Heart right ventricle (tissue), 16 donors: Measurements from ENCODE around the gene GALNTL6. TPM values are rescaled to one million over a fixed set of nuclear protein-coding genes. Genes with fewer than 3 reads are reported as not detected.

Experiments
- ATAC-seq, 8 donors: fragments of 200-7000 bp; cut with Tn5 transposase; one replicate each; pipeline ENCODE4 v1.9.1; 2020; ENCODE audit warnings: mild to moderate bottlenecking in 8 of 8, moderate library complexity in 8 of 8, moderate number of reproducible peaks in 1 of 8
- DNase-seq, 2 donors: peaks; one replicate each; pipeline ENCODE4 v3.0.0-alpha.2; 2020
- H3K27ac ChIP-seq, 10 donors: fragments of 200-600 bp; sonication (generic) in 2 of 10; one replicate each; pipeline versions ENCODE4 v1.5.0 to v1.8.0; 2020 to 2022; ENCODE audit warnings: mild to moderate bottlenecking in 3 of 10
- H3K27me3 ChIP-seq, 7 donors: fragments of 200-600 bp; one replicate each; pipeline ENCODE4 v1.8.0; 2021 to 2022; ENCODE audit warnings: mild to moderate bottlenecking in 2 of 7
- H3K36me3 ChIP-seq, 9 donors: fragments of 200-600 bp; sonication (generic) in 1 of 9; one replicate each; pipeline versions ENCODE4 v1.5.0 to v1.8.0; 2020 to 2022; ENCODE audit warnings: mild to moderate bottlenecking in 2 of 9
- H3K4me1 ChIP-seq, 9 donors: fragments of 200-600 bp; sonication (generic) in 1 of 9; one replicate each; pipeline versions ENCODE4 v1.5.0 to v1.8.0; 2020 to 2022; ENCODE audit warnings: mild to moderate bottlenecking in 4 of 9
- H3K4me3 ChIP-seq, 10 donors: fragments of 200-600 bp; sonication (generic) in 2 of 10; one replicate each; pipeline versions ENCODE4 v1.5.0 to v1.8.0; 2020 to 2022; ENCODE audit warnings: mild to moderate bottlenecking in 7 of 10, moderate library complexity in 2 of 10
- H3K9me3 ChIP-seq, 11 donors: fragments of 200-600 bp in 10 of 11; sonication (generic) in 2 of 11; one replicate each; pipeline versions ENCODE4 v1.5.0 to v1.8.0; 2013 to 2022; ENCODE audit warnings: mild to moderate bottlenecking in 2 of 11, control low read depth in 1 of 11, moderate library complexity in 1 of 11
- CTCF ChIP-seq, 9 donors: fragments of 200-600 bp; sonication (generic) in 2 of 9; IDR thresholded peaks; one replicate each; pipeline versions ENCODE4 v1.5.0 to v1.8.0; 2021 to 2022; ENCODE audit warnings: antibody characterized with exemption in 9 of 9, mild to moderate bottlenecking in 5 of 9, moderate library complexity in 1 of 9
- WGBS, 2 donors: extraction: QIAGEN DNeasy Blood & Tissue Kit; methylation state at CpG; one replicate each; pipeline ENCODE4 v1.1.7; 2013; ENCODE audit warnings: inconsistent platforms in 1 of 2; 5-methylcytosine and 5-hydroxymethylcytosine counted together
- intact Hi-C, 10 donors: fragments of 100-400 bp; cut with DNase I; formaldehyde crosslinking; loops; one replicate each; pipeline versions ENCODE4 v1.11.1 to v1.14.2; 2022
- polyA plus RNA-seq, 2 donors: library from polyadenylated mRNA; stranded (reverse); fragments of 200-250 nt; gene quantifications; one replicate each; pipeline ENCODE4 v1.2.3, GENCODE V29; 2013
- total RNA-seq, 10 donors: library from RNA; stranded (reverse); fragmentation: NEBNext Ultra II Directional in 3 of 10; extraction: Animal tissue kit (Norgen Biotek cat#: 25700) in 3 of 10; gene quantifications; one replicate each; pipeline versions ENCODE4 v1.2.1 to v1.2.4, GENCODE V29; 2021 to 2023
- donor health status: Arrhythmogenic right ventricular cardiomyopathy.
- donor health status: ischemic (EF 13 %, LVEDD 7.1; RV severe dilation, severe dysfunction).
- donor health status: healthy with polysubstance abuse.
- donor health status: DM: no; HTN: yes; CAD: no.
- donor health status: DM: no; HTN: no; CAD: no.
- donor health status: ischemic (EF 25% LVEDD 6.9; RV normal size, moderate dysfunction).
- donor health status: ischemic (EF 25% LVEDD 5.7; RV mildly dilated, moderate dysfunction).
- donor health status: healthy.
- donor health status: DM: yes; HTN: yes; CAD: no.
- donor health status: Ischemic cardiomyopathy.
- donor health status: ischemic (EF 35%, LVEDD 5.7; RV mildly dilated, moderate dysfunction).
- donor health status: nonischemic (EF 11% LVEDD 7.7; RV severe dilation, severe dysfunction).
- donor health status: DM: yes; HTN: yes; CAD: no.
- donor health status: PGD.
- donor health status: ischemic (EF 29% LVEDD 5.4; RV normal size, mild dysfunction).
- donor health status: nonischemic (EF 23%, LVEDD 6.1; RV moderate dilation, normal function).

Gene GALNTL6
- total and polyA plus RNA-seq, 12 donors = 0.14 to 2.6 (median 0.49) TPM; not detected in 6

- intact Hi-C loops = no loop called here
- DNase-seq = no peak
- H3K27me3 ChIP-seq = no peaks in the 10 kb centered on the region
- peaks cover 0 to 7% (median 0%) of the 10 kb centered on the region in 11 donors for H3K9me3 ChIP-seq
- no peak for TF ChIP-seq CTCF (IDR thresholded peaks at IDR 0.05)
- no peak overlapping the region for H3K27ac ChIP-seq
- WGBS, 2 donors = 52 to 59% methylated on average over 2 of the region's 2 CpGs
- no peaks in the 10 kb centered on the region for H3K36me3 ChIP-seq
- ATAC-seq = no peak
- H3K4me1 ChIP-seq = no peaks in the 10 kb centered on the region
- no peak overlapping the region for H3K4me3 ChIP-seq
Measured at GRCh38 chr4:172584816-172585215, 771.6 kb downstream of the GALNTL6 start.

GRCh38 chr4:172596206-172596605 lies 783.0 kb downstream of the GALNTL6 start:
- ATAC-seq = no peak
- 45 to 51% methylated on average over 4 of the region's 4 CpGs for WGBS, 2 donors

GRCh38 chr4:172599554-172599953 lies 786.4 kb downstream of the GALNTL6 start:
- Histone ChIP-seq H3K36me3 (no peaks in the 10 kb centered on the region), H3K27me3 (no peaks in the 10 kb centered on the region), H3K27ac (no peak overlapping the region), H3K4me1 (no peaks in the 10 kb centered on the region), H3K9me3 (no peaks in the 10 kb centered on the region), H3K4me3 (no peak overlapping the region)
- 71 to 76% methylated on average over 4 of the region's 4 CpGs for WGBS, 2 donors
- no peak for TF ChIP-seq CTCF (IDR thresholded peaks at IDR 0.05)
- intact Hi-C loops = no loop called here
- ATAC-seq (no peak), DNase-seq (no peak)

More at GRCh38 chr4:172596206-172596605, 783.0 kb downstream of the GALNTL6 start:
- H3K36me3 ChIP-seq = no peaks in the 10 kb centered on the region
- H3K27ac ChIP-seq = no peak overlapping the region
- intact Hi-C loops = no loop called here
- H3K4me3 ChIP-seq = no peak overlapping the region
- no peaks in the 10 kb centered on the region for H3K4me1 ChIP-seq
- H3K27me3 ChIP-seq = no peaks in the 10 kb centered on the region
- TF ChIP-seq CTCF (IDR thresholded peaks at IDR 0.05) = no peak
- DNase-seq = no peak
- H3K9me3 ChIP-seq = no peaks in the 10 kb centered on the region

- H3K4me3 ChIP-seq = no peak overlapping the region
- H3K4me1 ChIP-seq = no peaks in the 10 kb centered on the region
- no peaks in the 10 kb centered on the region for H3K36me3 ChIP-seq
- no peak for TF ChIP-seq CTCF (IDR thresholded peaks at IDR 0.05)
- H3K9me3 ChIP-seq = no peaks in the 10 kb centered on the region
- DNase-seq (no peak), ATAC-seq (no peak)
- 73 to 80% methylated on average over 2 of the region's 2 CpGs for WGBS, 2 donors
- H3K27ac ChIP-seq = no peak overlapping the region
- intact Hi-C loops = no loop called here
- H3K27me3 ChIP-seq = no peaks in the 10 kb centered on the region
Measured at GRCh38 chr4:172601195-172601594, 788.0 kb downstream of the GALNTL6 start.
